Measurements from ENCODE around the gene LSM6. TPM values are rescaled to one million over a fixed set of nuclear protein-coding genes. Genes with fewer than 3 reads are reported as not detected.

Gene LSM6
- total RNA-seq, 1 experiment from 2014 or later: 78.3 TPM

- no peak overlapping the region for H2BK20ac ChIP-seq (ENCODE audit: low read depth, low read length, poor library complexity, severe bottlenecking)
- no peak overlapping the region for H3K4me2 ChIP-seq (ENCODE audit: insufficient read depth, insufficient read length, low read length)
- H2AK5ac ChIP-seq (ENCODE audit: insufficient read length, low read length): no peak overlapping the region
- Mint-ChIP-seq H3K36me3 (ENCODE audit: insufficient read depth in 1 of 3, low read depth in 3 of 3) (no peaks in the 10 kb centered on the region), H3K9me3 (no peaks in the 10 kb centered on the region; a peak in 2 of 5 replicates), H3K4me3 (no peak overlapping the region), H3K27ac (no peak overlapping the region), H3K27me3 (ENCODE audit: low read depth) (peaks cover 3% of the 10 kb centered on the region; the same call in 1 of the 2 replicates), H3K4me1 (peaks cover 3% of the 10 kb centered on the region in 2 experiments)
- H2AFZ ChIP-seq (ENCODE audit: low read length): no peak overlapping the region
- H2BK120ac ChIP-seq (ENCODE audit: low read depth, low read length, poor library complexity, severe bottlenecking): no peak overlapping the region
- WGBS (ENCODE audit: extremely low coverage, insufficient read length, low lambda C conversion rate): no CpG with 5 or more reads among the region's 4 CpGs
- H3K27me3 ChIP-seq (ENCODE audit: insufficient read depth, low read length): no peaks in the 10 kb centered on the region
- H3K4me1 ChIP-seq (ENCODE audit: insufficient read depth, low read length): no peaks in the 10 kb centered on the region
- H2BK5ac ChIP-seq (ENCODE audit: insufficient read length, low read length): no peak overlapping the region
- no peak overlapping the region for H4K91ac ChIP-seq (ENCODE audit: insufficient read length, low read depth, low read length)
- DNase-seq: no peak
- no peak overlapping the region for H3T11ph ChIP-seq (ENCODE audit: low read length)
- TF ChIP-seq, protein P1, sequence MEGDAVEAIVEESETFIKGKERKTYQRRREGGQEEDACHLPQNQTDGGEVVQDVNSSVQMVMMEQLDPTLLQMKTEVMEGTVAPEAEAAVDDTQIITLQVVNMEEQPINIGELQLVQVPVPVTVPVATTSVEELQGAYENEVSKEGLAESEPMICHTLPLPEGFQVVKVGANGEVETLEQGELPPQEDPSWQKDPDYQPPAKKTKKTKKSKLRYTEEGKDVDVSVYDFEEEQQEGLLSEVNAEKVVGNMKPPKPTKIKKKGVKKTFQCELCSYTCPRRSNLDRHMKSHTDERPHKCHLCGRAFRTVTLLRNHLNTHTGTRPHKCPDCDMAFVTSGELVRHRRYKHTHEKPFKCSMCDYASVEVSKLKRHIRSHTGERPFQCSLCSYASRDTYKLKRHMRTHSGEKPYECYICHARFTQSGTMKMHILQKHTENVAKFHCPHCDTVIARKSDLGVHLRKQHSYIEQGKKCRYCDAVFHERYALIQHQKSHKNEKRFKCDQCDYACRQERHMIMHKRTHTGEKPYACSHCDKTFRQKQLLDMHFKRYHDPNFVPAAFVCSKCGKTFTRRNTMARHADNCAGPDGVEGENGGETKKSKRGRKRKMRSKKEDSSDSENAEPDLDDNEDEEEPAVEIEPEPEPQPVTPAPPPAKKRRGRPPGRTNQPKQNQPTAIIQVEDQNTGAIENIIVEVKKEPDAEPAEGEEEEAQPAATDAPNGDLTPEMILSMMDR (conservative IDR thresholded peaks at IDR 0.05): no peak
- no peak overlapping the region for H3K56ac ChIP-seq (ENCODE audit: insufficient read length, low read depth, low read length)
- no peak overlapping the region for H4K8ac ChIP-seq (replicated peaks; ENCODE audit: insufficient read length, low read depth, low read length)
- no peaks in the 10 kb centered on the region for H3K9me3 ChIP-seq (ENCODE audit: control insufficient read depth, low read depth, low read length)
- no peaks in the 10 kb centered on the region for H3K79me2 ChIP-seq (ENCODE audit: insufficient read depth, low read length)
- H3K9ac ChIP-seq (ENCODE audit: extremely low read depth, insufficient read length, low read length): no peak overlapping the region
- no peaks in the 10 kb centered on the region for H4K20me1 ChIP-seq (ENCODE audit: control insufficient read depth, insufficient read depth, insufficient read length)
- H3K4ac ChIP-seq (ENCODE audit: low read depth, low read length): no peak overlapping the region
- H3K79me1 ChIP-seq (ENCODE audit: insufficient read depth, low read depth, low read length, poor library complexity, severe bottlenecking): no peaks in the 10 kb centered on the region
- H3K23ac ChIP-seq (ENCODE audit: insufficient read length, low read depth, low read length): no peak overlapping the region
- no peak overlapping the region for H3K14ac ChIP-seq (ENCODE audit: insufficient read depth, low read length)
- no peak overlapping the region for H3K18ac ChIP-seq (ENCODE audit: insufficient read length, low read depth, low read length)
- H3K23me2 ChIP-seq (ENCODE audit: insufficient read length, low read depth, low read length, poor library complexity, severe bottlenecking): no peaks in the 10 kb centered on the region
- H2BK12ac ChIP-seq (ENCODE audit: insufficient read length, low read depth, low read length): no peak overlapping the region
- H2BK15ac ChIP-seq (ENCODE audit: low read depth, low read length): no peak overlapping the region
- H3K27ac ChIP-seq (ENCODE audit: insufficient read length, low read depth, low read length): no peak overlapping the region
- H4K5ac ChIP-seq (ENCODE audit: insufficient read length, low read depth, low read length): no peak overlapping the region
Observed at GRCh38 chr4:146159384-146160058, 16.0 kb upstream of the LSM6 start.
